Upper lobe of right lung (tissue), 1 donor: ENCODE measurements around the gene ATRIP. TPM values are rescaled to one million over a fixed set of nuclear protein-coding genes. Genes with fewer than 3 reads are reported as not detected.

Experiments
- ATAC-seq: fragments of 200-7000 bp; cut with Tn5 transposase; one replicate; pipeline ENCODE4 v1.9.1; 2020; ENCODE audit warnings: mild to moderate bottlenecking, moderate library complexity
- DNase-seq: peaks from one replicate; pipeline ENCODE4 v3.0.0-alpha.2; 2020
- H3K27ac ChIP-seq: fragments of 200-600 bp; one replicate; pipeline ENCODE4 v1.8.0; 2022
- H3K27me3 ChIP-seq: fragments of 200-600 bp; one replicate; pipeline ENCODE4 v1.8.0; 2022; ENCODE audit warnings: mild to moderate bottlenecking
- H3K36me3 ChIP-seq: fragments of 200-600 bp; one replicate; pipeline ENCODE4 v1.8.0; 2022
- H3K4me1 ChIP-seq: fragments of 200-600 bp; one replicate; pipeline ENCODE4 v1.8.0; 2022
- H3K4me3 ChIP-seq: fragments of 200-600 bp; one replicate; pipeline ENCODE4 v1.8.0; 2022; ENCODE audit warnings: mild to moderate bottlenecking
- H3K9me3 ChIP-seq: fragments of 200-600 bp; one replicate; pipeline ENCODE4 v1.8.0; 2022
- CTCF ChIP-seq: fragments of 200-600 bp; IDR thresholded peaks from one replicate; pipeline ENCODE4 v1.8.0; 2022; ENCODE audit warnings: antibody characterized with exemption
- intact Hi-C: fragments of 100-400 bp; cut with DNase I; formaldehyde crosslinking; loops from one replicate; pipeline ENCODE4 v1.11.0; 2022
- total RNA-seq: library from RNA; stranded (reverse); fragmentation: NEBNext Ultra II Directional; extraction: Animal tissue kit (Norgen Biotek cat#: 25700); gene quantifications from one replicate; pipeline ENCODE4 v1.2.1, GENCODE V29; 2021
- donor health status: DM: no; HTN: yes; CAD: no; lungs with severe emphysema.

The ATRIP gene
- total RNA-seq, 1 donor from 2014 or later, result 5.3 TPM

GRCh38 chr3:48504051-48504946 lies 57.8 kb downstream of the ATRIP start, which contains the start of gene SHISA5:
Gene SHISA5 (minus strand): TSS chr3:48504174. CDS start chr3:48504094, 80 bp downstream.
- peaks cover 21% of the 10 kb centered on the region for H3K4me1 ChIP-seq
- ATAC-seq (peak; percentile 89), DNase-seq (peak; percentile 89)
- H3K4me3 ChIP-seq, result peak within 1 kb of the TSS; percentile 67
- no peaks in the 10 kb centered on the region for H3K27me3 ChIP-seq
- intact Hi-C loops, result no loop called here
- no peaks in the 10 kb centered on the region for H3K36me3 ChIP-seq
- peak within 1 kb of the TSS; percentile 91 for H3K27ac ChIP-seq
- no peak for TF ChIP-seq CTCF
- H3K9me3 ChIP-seq, result no peaks in the 10 kb centered on the region

GRCh38 chr3:48505146-48505545 lies 58.6 kb downstream of the ATRIP start:
- no peaks in the 10 kb centered on the region for H3K36me3 ChIP-seq
- no peak for TF ChIP-seq CTCF
- ATAC-seq, result no peak
- H3K9me3 ChIP-seq, result no peaks in the 10 kb centered on the region
- no peaks in the 10 kb centered on the region for H3K27me3 ChIP-seq
- no peak overlapping the region for H3K4me3 ChIP-seq
- H3K27ac ChIP-seq, result peak overlapping the region; percentile 91
- no peak for DNase-seq
- H3K4me1 ChIP-seq, result peaks cover 21% of the 10 kb centered on the region
- intact Hi-C loops, result no loop called here

- Histone ChIP-seq H3K4me1 (peaks cover 21% of the 10 kb centered on the region), H3K9me3 (no peaks in the 10 kb centered on the region), H3K36me3 (no peaks in the 10 kb centered on the region), H3K27ac (no peak overlapping the region), H3K4me3 (no peak overlapping the region), H3K27me3 (no peaks in the 10 kb centered on the region)
- DNase-seq, result no peak
- ATAC-seq, result no peak
- TF ChIP-seq CTCF, result no peak
- intact Hi-C loops, result no loop called here
Observed at GRCh38 chr3:48505968-48506504, 59.5 kb downstream of the ATRIP start.

- H3K36me3 ChIP-seq, result no peaks in the 10 kb centered on the region
- no peaks in the 10 kb centered on the region for H3K9me3 ChIP-seq
- intact Hi-C loops, result no loop called here
- peak; percentile 77 for DNase-seq
- H3K27me3 ChIP-seq, result no peaks in the 10 kb centered on the region
- peaks cover 18% of the 10 kb centered on the region for H3K4me1 ChIP-seq
- peak; percentile 66 for ATAC-seq
- TF ChIP-seq CTCF, result peak; percentile 49
- no peak overlapping the region for H3K27ac ChIP-seq
- H3K4me3 ChIP-seq, result no peak overlapping the region
Observed at GRCh38 chr3:48507256-48508061, 60.9 kb downstream of the ATRIP start.

- no peak for TF ChIP-seq CTCF
- no peak for ATAC-seq
- no peak overlapping the region for H3K4me3 ChIP-seq
- no peaks in the 10 kb centered on the region for H3K27me3 ChIP-seq
- no peak for DNase-seq
- H3K27ac ChIP-seq, result no peak overlapping the region
- H3K36me3 ChIP-seq, result no peaks in the 10 kb centered on the region
- H3K4me1 ChIP-seq, result peaks cover 7% of the 10 kb centered on the region
- intact Hi-C loops, result no loop called here
- H3K9me3 ChIP-seq, result no peaks in the 10 kb centered on the region
Observed at GRCh38 chr3:48511551-48511950, 65.0 kb downstream of the ATRIP start.
